Activated CD8-positive, alpha-beta memory T cell treated with anti-CD3 and anti-CD28 coated beads, Interleukin-2, amount 50 U/mL, for 1 hour (primary cell): ENCODE measurements around the gene GPR37L1.
"Not testable (repeated sequence)": the region's sequence is repeated elsewhere in the genome, so short reads cannot be mapped to it uniquely, and the experiment has no call there.

Experiments
- DNase-seq: peaks from one replicate; pipeline ENCODE4 v3.0.0-alpha.2; 2020; ENCODE audit errors: extremely low read depth

GPR37L1 gene

DNA sequence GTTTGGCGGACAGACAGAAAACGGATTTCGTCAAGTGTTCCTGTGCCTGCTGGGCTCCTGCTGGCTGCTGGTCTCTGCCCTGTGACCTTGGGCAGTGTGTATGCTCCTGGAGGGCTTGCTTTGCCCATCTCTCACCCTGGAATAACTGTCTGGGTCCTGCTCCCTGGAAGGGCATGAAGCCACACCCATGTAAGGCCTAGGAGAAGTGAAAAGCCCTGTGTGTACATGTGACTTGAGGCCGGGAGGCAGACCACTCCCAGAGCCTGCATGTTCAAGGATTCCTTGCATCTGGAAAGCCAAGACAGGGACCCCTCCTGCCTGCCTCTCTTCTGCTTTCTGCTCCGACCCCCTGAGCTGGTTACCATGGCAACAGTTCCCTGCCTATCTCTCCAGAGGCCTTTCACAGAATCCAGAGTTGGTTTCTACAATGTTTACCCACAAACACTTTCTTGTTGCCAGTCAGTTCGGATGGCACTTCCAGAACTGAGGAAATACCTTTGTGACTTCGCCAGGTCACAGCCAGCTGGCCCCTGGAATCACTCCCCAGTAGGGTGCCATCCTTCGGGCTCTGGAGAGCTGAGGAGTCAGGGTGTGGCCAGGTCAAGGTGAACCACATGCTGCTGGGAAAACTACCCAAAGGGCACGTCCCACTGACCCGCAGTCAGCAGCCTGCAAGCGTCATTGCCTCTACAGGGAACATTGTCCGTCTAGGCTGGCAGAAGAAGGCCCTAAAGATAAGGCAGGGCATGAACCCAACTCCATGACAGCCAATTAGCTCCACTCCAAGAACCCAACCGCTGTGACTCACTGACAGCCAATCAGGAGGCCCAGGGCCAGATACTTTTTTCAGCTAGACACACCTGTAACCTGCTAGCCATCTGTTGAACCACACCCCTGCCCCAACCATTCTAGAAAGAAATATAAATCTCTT, 14.7 kb upstream of the GPR37L1 start:
- DNase-seq, result no peak

GRCh38 chr1:202110977-202111376, 11.7 kb upstream of the GPR37L1 start:
- no peak for DNase-seq

DNA sequence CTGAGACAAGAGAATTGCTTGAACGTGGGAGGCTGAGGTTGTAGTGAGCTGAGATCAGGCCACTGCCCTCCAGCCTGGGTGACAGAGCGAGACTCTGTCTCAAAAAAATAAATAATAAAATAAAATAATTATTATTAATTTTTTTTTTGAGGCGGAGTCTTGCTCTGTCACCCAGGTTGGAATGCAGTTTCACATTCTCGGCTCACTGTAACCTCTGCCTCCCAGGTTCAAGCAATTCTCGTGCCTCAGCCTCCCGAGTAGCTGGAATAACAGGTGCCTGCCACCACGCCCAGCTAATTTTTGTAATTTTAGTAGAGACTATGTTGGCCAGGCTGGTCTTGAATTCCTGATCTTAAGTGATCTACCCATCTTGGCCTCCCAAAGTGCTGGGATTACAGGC, 11.1 kb upstream of the GPR37L1 start:
- DNase-seq, result not testable (repeated sequence)

DNA sequence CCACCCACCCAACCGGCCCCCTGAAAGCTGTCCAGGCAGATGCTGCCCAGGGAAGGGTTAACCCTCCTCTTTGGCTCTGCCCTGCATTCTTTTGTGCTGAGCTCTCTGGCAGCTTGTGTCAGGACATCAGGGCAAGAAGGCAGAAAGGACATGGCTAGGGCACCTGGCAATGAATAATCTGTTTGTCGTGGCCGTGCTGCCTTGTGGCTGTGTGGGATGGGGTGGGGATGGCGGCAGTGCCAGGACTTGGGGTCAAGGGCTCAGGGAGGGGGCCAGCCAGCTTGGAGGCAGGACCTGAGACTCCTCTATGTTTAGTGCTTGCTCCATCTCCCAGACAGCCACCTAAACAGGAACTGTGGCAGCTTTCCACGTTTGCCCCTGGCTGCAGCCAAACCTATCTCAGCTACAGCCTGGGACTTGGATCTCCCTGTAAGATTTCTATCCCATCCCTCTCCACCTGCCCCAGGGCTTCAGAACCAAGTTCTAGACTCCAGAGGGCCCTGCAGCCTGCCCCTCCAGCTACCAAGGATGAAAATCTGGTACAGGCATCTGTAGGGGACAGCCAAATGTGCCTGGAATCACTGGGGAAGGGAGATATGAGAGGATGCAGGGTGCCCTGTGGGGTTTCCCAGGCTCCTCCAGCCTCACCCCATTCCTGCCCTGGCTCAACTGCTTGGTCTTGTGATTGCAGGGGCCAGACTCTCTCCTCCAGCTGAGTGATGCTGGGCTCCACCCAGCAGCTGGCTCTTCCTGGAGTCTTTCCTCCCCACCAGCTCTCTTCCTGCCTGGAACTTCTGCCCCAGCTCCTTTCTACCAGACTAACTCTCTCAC, 9.6 kb upstream of the GPR37L1 start:
- no peak for DNase-seq

DNA sequence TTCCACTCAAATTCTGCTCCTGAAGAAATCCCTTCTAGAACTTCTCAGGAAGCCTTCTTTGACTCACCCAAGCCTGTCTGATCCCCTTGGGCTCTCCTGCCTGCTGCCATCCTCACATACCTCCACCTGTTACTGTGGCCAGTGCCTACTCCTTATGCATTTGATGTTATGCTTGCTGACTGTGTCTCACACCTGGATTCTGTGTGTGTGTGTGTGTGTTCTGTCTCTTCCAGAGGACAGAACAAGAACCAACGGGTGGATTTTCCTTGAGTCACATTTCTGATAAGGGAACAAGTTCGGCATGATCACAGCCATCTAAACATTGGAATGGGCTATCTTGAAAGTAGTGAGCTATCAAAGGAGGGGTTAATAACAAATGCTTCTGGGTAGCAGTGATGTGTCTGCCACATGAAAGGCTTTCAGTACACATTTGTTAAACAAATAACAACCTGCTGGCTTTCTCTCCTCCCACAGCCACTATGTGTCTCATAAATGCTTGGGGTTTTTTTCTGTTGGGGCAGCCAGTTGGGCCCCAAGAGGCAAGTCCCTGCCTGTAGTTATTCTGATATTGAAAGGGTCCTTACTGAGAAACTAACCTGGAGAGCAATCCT, 8.9 kb upstream of the GPR37L1 start:
- DNase-seq, result no peak

DNA sequence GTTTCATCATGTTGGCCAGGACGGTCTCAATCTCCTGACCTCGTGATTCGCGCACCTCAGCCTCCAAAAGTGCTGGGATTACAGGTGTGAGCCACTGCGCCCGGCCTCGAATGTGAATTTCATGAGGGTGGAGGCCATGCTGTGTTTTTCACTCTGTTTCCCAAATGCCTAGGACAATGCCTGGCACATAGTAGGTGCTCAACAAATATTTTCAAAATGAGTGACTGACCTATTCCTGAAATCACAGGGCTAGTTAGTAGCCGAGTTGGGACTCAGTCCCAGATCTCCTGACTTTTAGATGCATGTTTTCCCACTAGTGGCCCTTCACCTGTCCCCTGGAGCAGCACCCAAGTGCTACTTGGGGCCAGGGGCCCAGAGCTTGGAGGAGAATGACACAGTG, 6.4 kb upstream of the GPR37L1 start:
- no peak for DNase-seq

- no peak for DNase-seq
Observed at GRCh38 chr1:202117898-202118371, 4.8 kb upstream of the GPR37L1 start.

DNA sequence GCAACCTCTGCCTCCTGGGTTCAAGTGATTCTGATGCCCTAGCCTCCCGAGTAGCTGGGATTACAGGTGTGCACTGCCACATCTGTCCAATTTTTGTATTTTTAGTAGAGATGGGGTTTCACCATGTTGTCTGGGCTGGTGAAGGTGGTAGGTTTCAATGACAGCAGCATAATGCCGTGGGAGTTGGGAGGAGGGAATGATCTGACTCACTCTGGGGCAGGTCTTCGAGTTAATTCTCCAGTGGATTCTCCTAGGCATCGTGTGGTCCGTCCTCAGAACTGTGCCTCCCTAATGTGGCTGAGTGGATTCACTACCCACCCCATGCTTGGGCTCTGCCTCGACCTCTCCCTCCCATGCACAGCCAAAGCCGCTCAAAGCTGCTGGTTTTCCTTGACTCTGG, 1.7 kb upstream of the GPR37L1 start:
- no peak for DNase-seq

GRCh38 chr1:202123336-202123813, 658 bp downstream of the GPR37L1 start:
- no peak for DNase-seq

GRCh38 chr1:202124142-202124541, 1.4 kb downstream of the GPR37L1 start:
- no peak for DNase-seq

DNA sequence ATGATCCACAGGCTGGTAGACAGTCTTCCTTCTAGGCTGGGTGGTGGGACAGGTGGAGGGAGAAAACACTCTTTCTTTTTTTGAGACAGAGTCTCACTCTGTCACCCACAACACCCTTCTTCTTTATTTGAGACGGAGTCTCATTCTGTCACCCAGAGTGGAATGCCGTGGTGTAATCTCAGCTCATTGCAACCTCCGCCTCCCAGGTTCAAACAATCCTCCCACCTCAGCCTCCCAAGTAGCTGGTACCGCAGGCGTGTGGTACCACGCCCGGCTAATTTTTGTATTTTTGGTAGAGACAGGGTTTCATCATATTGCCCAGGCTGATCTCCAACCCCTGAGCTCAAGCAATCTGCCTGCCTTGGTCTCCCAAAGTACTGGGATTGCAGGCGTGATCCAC, 2.9 kb downstream of the GPR37L1 start:
- no peak for DNase-seq

DNA sequence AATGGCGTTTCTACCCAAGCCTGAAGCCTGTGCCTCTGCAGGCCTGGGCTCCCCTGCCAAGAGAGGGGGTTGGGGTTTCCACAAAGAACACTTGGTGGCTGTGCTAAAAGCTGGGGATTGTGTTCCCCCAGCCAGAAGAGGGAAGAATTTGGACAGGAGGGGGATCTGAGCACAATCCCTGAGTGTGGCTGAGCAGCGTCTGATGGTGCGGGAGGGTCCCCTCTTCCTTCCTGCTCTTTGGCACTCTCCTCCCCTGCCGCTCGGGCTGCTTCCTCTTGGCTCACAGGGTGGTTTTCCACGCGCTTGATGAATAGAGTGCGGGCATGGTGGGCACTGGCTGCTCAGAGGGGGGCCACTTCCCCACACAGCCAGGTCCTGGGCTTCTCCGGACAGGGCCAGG, 3.7 kb downstream of the GPR37L1 start:
- DNase-seq, result no peak

GRCh38 chr1:202127061-202127460, 4.3 kb downstream of the GPR37L1 start:
- DNase-seq, result no peak

DNA sequence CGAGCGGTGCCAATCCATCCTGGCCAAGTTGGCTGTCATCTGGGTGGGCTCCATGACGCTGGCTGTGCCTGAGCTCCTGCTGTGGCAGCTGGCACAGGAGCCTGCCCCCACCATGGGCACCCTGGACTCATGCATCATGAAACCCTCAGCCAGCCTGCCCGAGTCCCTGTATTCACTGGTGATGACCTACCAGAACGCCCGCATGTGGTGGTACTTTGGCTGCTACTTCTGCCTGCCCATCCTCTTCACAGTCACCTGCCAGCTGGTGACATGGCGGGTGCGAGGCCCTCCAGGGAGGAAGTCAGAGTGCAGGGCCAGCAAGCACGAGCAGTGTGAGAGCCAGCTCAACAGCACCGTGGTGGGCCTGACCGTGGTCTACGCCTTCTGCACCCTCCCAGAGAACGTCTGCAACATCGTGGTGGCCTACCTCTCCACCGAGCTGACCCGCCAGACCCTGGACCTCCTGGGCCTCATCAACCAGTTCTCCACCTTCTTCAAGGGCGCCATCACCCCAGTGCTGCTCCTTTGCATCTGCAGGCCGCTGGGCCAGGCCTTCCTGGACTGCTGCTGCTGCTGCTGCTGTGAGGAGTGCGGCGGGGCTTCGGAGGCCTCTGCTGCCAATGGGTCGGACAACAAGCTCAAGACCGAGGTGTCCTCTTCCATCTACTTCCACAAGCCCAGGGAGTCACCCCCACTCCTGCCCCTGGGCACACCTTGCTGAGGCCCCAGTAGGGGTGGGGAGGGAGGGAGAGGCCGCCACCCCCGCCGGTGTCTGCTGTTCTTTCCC, 5.3 kb downstream of the GPR37L1 start:
- DNase-seq, result no peak

DNA sequence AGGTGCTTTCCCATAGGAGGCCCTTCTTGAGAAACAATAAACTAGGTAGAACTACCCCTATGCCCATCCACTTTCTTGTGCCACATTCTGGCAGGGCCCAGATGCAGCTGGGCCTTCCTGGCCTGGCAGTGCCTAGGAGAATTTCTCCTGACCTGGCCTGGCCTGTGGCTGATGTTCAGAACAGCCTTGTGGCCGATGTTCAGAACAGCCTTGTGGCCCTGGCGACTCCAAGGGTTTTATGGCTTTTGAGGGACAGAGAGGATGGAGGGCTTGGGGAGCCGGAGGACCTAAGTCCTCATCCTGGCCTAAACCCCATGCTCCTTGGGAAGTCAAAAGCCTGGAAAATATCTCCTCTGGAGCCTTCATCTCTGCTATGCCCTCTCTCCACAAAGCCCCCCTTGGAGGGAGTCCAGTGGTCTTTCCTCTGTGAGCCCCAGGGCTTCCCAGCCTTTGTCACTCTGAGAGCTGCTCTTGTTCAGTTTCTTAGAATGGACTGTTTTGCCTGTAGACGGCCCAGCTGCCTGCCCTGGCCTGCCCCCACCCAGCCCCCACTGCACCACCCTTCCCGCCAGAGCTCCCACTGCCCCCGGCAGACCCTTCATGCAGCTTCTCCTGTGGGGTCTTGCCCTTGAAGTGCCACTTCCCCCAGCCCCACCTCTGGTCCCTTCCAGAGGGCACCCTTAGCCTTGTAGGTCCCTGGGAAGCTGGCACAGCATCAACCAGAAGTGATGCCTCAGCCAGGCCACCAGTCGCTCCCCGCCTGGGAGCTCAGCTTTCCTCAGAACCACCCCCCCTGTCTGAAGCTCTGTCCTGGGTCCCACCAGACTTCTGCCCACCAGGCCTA, 7.0 kb downstream of the GPR37L1 start:
- DNase-seq, result no peak

DNA sequence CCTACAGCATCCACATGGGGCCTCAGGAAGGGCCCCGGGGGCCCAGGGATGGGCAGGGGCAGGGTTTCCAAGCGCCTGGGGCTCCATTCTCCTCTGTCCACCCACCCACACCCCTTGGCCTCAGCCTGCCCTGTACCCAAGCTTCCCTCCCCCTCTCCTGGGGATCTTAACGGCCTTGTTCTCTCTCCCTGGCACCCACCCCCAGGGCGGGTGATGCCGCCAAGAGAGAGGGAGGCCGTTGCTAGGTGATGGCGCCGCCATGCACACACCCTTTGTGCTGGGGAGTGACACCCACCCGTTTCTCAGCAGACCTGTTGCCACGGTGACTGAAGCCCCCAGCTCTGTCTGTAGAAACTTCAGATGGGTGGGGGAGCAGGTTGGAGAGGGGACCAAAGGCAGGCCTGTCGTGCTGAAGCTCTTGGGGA, 7.6 kb downstream of the GPR37L1 start:
- DNase-seq, result no peak

- no peak for DNase-seq
Observed at GRCh38 chr1:202130816-202131522, 8.3 kb downstream of the GPR37L1 start.

GRCh38 chr1:202131956-202132821, 9.5 kb downstream of the GPR37L1 start:
- DNase-seq, result no peak

- DNase-seq, result no peak
Observed at GRCh38 chr1:202133001-202133400, 10.3 kb downstream of the GPR37L1 start.
